ENCODE data around the gene DEPDC4.

DNA sequence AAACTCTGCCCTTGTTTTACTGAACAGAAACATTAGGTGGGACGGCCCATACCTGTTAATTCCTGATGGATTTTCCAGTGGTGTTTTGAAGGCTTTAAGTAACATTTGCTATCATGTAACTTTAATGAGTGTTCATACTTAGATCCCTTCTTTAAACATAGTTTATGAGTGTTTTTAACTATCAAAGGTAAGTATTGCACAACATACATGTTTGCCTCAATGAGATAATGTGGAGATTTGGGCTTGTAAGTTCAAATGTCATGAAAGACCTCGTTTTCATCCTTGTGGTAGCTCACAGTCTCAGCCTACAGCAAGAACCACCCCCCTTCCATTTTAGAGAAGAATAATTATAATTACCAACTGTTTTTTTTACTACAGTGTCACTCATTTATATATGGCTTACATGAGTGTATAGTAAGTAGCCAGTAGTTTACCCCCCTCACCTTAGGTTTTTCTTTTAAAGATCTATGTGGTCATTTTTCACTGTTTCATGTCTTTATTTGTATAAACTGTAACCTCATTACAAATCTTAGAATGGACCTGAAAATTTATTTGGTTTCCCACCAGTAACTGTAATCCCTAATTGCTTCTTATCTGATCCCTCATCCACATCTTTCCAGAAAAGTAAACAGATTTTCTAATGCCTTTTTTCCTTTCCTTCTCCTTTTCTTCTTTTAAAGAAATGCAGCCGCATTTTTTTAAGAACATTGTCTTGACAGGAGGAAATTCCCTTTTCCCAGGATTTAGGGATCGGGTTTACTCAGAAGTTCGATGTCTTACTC is 47.4 kb downstream of the DEPDC4 start:
- TF ChIP-seq, protein P1, sequence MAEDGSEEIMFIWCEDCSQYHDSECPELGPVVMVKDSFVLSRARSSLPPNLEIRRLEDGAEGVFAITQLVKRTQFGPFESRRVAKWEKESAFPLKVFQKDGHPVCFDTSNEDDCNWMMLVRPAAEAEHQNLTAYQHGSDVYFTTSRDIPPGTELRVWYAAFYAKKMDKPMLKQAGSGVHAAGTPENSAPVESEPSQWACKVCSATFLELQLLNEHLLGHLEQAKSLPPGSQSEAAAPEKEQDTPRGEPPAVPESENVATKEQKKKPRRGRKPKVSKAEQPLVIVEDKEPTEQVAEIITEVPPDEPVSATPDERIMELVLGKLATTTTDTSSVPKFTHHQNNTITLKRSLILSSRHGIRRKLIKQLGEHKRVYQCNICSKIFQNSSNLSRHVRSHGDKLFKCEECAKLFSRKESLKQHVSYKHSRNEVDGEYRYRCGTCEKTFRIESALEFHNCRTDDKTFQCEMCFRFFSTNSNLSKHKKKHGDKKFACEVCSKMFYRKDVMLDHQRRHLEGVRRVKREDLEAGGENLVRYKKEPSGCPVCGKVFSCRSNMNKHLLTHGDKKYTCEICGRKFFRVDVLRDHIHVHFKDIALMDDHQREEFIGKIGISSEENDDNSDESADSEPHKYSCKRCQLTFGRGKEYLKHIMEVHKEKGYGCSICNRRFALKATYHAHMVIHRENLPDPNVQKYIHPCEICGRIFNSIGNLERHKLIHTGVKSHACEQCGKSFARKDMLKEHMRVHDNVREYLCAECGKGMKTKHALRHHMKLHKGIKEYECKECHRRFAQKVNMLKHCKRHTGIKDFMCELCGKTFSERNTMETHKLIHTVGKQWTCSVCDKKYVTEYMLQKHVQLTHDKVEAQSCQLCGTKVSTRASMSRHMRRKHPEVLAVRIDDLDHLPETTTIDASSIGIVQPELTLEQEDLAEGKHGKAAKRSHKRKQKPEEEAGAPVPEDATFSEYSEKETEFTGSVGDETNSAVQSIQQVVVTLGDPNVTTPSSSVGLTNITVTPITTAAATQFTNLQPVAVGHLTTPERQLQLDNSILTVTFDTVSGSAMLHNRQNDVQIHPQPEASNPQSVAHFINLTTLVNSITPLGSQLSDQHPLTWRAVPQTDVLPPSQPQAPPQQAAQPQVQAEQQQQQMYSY (CRISPR knock-in tag; IDR thresholded peaks at IDR 0.05) = no peak
- TF ChIP-seq, protein P2, sequence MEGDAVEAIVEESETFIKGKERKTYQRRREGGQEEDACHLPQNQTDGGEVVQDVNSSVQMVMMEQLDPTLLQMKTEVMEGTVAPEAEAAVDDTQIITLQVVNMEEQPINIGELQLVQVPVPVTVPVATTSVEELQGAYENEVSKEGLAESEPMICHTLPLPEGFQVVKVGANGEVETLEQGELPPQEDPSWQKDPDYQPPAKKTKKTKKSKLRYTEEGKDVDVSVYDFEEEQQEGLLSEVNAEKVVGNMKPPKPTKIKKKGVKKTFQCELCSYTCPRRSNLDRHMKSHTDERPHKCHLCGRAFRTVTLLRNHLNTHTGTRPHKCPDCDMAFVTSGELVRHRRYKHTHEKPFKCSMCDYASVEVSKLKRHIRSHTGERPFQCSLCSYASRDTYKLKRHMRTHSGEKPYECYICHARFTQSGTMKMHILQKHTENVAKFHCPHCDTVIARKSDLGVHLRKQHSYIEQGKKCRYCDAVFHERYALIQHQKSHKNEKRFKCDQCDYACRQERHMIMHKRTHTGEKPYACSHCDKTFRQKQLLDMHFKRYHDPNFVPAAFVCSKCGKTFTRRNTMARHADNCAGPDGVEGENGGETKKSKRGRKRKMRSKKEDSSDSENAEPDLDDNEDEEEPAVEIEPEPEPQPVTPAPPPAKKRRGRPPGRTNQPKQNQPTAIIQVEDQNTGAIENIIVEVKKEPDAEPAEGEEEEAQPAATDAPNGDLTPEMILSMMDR (IDR thresholded peaks at IDR 0.05 in 2 of 3, conservative IDR thresholded peaks at IDR 0.05 in 1 of 3; ENCODE audit: control insufficient read depth in 2 of 3, extremely low read depth in 1 of 3, insufficient read depth in 1 of 3, low read depth in 3 of 3, low read length in 3 of 3) = no peak
- TF ChIP-seq CBFB (IDR thresholded peaks at IDR 0.05; ENCODE audit: low read depth) (no peak), DPF2 (IDR thresholded peaks at IDR 0.05) (no peak), BRCA1 (IDR thresholded peaks at IDR 0.05; ENCODE audit: low read depth, low read length) (no peak), JUND (IDR thresholded peaks at IDR 0.05; ENCODE audit: low read depth, low read length) (no peak), MYC (IDR thresholded peaks at IDR 0.05; ENCODE audit: insufficient read depth, insufficient read length, insufficient replicate concordance, low read length, severe bottlenecking) (no peak), EZH2 (IDR thresholded peaks at IDR 0.05; ENCODE audit: borderline replicate concordance, control insufficient read depth, low read depth, low read length) (no peak)
- TF ChIP-seq, protein P3, sequence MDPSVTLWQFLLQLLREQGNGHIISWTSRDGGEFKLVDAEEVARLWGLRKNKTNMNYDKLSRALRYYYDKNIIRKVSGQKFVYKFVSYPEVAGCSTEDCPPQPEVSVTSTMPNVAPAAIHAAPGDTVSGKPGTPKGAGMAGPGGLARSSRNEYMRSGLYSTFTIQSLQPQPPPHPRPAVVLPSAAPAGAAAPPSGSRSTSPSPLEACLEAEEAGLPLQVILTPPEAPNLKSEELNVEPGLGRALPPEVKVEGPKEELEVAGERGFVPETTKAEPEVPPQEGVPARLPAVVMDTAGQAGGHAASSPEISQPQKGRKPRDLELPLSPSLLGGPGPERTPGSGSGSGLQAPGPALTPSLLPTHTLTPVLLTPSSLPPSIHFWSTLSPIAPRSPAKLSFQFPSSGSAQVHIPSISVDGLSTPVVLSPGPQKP (IDR thresholded peaks at IDR 0.05; ENCODE audit: low read depth, low read length) = no peak
